ENCODE data around the gene OR8B4.

DNA sequence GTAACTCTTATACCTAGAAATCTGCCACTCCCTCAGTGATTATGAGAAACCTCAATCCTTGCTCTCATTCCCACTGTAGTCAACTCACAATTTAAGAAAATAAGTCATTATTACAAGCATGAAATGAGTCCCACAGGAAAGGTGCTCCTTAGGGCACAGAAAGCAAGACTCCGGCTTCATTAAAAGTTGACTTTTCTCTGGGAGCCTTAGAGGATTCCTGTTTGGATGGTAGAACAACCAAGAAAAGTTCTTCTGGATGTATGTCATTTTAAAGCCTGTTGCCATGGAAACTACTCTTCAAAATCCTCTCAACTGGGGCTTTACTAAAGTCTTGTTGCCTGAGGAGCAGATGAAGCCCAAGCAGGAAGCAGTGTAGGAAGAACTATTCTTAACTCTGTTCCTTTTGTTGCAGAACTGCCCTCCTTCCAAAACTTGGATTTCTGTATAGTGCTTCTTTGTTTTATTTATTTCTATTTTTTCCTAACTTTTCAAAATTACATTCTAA lies 21.0 kb upstream of the OR8B4 start, which contains the start of gene OR8B8:
- no peak for TF ChIP-seq GATA2 (IDR thresholded peaks at IDR 0.05; ENCODE audit: low read depth, low read length)
- no peak for TF ChIP-seq GATA3 (IDR thresholded peaks at IDR 0.05; ENCODE audit: low read depth, low read length)
